ENCODE measurements around the gene TXNDC9.
A peak's percentile ranks its signal among the peaks of the same experiment; 100 is the strongest.
"Not testable (repeated sequence)": the region's sequence is repeated elsewhere in the genome, so short reads cannot be mapped to it uniquely, and the experiment has no call there.

The TXNDC9 gene, protein sequence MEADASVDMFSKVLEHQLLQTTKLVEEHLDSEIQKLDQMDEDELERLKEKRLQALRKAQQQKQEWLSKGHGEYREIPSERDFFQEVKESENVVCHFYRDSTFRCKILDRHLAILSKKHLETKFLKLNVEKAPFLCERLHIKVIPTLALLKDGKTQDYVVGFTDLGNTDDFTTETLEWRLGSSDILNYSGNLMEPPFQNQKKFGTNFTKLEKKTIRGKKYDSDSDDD

DNA sequence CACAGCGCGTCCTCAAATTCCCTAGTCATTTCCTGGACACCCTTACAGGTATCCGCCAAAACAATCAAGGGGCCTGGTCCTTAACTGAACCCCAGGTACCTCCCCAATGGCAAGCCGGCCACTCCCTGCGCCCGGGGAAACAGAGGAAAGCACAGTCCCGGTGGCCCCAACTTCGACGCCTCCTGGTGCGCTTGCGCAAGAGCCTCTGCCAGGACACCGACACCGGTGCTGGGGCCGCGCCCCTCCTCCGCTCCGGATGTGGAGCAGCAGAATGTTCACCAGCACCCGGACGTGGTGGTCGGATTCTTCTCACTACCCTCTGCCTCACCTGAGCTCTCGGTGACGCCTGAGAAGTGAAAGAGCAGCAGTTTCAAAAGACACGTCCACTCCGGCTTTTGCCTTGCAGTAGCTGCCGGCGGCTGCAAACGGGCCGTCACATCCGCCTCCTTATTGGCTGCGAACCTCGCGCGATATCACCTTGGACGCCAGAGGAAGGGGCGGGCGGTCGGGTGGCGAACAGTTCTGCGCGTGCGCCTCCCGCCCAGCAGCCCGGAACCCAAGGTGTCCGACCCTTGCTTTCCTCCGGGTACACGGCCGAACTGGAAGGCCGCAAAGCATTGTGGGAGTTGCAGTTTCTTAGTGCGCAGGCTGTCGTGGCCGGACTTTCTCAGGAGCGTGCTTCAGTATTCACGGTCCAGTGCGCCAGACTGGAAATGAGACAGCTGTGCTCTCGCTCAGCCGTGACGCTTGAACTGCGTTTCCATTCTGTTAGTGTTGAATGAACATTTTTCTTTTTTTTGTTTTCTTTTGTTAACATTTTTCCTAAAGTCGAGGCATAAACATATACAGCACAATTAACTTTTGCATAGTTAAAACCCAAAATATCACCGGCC, at the start of gene TXNDC9:
Gene TXNDC9, minus strand, starts transcription at position 423 of the 893 bp plus-strand sequence. CDS start 3,123 bp downstream, outside the sequence.
- DNase-seq = peak; percentile 100

DNA sequence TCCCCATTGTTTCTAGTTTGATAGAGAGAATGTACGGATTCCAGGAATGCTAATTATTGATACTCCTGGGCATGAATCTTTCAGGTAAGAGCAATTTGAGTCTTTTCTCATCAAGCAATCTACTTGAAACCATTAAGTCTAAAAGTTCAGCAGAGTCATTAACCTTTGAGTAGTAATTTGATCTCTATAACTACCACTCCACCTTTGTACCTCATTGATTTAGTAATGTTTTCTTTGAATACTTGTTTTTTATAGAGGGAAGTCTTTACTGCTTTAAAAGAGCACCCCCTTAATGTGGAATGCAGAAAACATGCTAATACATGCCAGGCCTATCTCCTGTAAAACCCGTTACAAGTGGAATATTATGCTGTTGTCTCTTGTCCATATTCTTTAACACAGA, 46.0 kb upstream of the TXNDC9 start:
- DNase-seq = no peak

DNA sequence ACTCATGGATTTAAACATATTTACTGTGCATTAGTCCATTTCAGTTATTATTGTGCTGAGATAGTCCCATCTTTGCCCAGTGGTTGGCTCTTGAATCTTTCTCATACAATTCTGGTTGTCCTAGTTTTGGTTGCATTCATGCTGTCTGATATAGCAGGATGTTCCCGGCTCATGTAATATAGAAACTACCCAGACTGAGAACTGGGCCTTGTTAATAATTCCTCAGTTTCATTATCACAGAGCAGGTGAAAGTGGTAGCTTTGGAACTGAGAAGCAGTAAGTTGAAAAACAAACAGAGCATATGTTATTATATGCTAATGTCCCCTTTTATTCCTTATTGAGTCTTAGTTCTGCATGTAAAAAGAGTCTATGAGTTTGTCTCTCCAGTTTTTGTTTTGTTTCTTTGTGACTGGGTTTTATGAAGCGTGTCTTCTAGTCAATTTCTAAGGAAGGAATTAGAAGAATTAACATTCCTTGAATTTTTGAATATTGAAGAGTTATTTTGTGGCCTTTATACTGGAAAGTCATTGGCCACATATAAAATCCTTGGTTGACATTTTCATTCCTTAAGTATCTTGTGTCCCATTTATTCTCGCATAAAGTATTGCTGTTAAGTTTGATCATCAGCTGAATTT, 44.4 kb upstream of the TXNDC9 start:
- DNase-seq = no peak

DNA sequence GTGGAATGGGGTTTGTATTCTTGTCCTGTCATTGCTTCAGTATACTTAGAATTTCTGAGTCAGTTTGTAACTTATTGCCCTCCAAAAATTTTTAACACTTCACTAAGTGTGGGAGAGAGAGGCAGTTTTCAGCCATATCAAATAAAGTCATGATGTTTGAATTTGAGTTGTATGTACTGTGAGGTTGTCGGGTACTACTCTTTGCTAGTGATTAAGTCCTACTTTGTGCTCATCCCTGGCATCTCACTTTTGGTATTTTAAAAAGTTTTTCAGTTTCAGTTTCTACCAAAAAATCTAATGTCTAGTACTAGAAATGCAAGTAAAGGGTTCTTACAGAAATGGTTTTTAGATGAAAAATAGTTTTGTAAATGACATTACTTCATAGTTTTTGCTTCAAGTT, 41.7 kb upstream of the TXNDC9 start:
- no peak for DNase-seq

DNA sequence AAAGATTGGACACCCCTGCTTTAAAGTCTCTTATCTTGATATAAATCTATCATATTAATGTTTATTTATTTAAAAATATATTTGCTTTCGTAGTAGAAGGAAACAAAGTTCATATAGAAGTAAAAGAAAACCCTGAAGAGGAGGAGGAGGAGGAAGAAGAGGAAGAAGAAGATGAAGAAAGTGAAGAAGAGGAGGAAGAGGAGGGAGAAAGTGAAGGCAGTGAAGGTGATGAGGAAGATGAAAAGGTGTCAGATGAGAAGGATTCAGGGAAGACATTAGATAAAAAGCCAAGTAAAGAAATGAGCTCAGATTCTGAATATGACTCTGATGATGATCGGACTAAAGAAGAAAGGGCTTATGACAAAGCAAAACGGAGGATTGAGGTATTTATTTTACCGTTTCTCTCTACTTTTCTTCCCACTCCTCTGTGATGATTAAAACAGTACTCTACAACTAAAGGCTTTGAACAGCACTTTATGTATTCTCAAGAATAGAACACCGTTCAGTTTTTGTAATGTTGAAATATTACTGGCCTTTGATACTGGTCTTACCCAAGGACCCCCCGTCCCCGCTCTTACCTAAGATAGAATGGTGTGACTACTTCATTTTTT, 40.2 kb upstream of the TXNDC9 start:
- no peak for DNase-seq

DNA sequence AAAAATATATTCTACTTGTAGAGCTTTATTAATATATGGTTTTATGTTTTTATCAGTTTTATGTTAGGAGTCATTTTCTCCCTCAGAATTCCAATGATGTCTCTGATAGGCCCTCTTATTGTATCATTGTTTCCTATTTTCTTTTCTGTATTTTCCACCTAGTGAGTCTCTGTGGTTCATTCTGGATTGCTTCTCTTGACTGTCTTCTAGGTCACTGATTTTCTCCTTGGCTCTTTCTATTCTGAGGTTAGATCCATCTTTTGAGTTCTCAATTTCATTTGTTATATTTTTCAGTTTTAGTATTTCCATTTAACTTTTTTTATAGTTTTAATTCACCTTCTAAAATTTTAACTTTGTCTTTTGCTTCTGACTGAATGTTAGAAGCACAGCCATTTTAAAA, 38.6 kb upstream of the TXNDC9 start:
- no peak for DNase-seq

DNA sequence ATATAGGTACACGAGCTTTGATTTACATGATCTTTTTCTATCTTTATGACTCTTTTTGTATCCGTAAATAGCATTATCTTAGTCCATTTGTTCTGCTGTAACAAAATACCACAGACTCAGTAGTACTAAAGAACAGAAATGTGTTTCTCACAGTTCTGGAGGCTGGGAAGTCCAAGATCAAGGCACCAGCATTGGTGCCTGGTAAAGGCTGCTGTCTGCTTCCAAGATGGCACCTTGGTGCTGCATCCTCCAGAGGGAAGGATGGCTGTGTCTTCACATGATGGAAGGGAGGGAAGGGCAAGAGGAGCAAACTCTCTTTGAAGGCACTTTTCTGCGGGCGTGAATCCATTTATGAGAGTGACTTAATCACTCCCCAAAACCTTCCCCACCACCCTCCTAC, 37.0 kb upstream of the TXNDC9 start:
- DNase-seq = no peak

DNA sequence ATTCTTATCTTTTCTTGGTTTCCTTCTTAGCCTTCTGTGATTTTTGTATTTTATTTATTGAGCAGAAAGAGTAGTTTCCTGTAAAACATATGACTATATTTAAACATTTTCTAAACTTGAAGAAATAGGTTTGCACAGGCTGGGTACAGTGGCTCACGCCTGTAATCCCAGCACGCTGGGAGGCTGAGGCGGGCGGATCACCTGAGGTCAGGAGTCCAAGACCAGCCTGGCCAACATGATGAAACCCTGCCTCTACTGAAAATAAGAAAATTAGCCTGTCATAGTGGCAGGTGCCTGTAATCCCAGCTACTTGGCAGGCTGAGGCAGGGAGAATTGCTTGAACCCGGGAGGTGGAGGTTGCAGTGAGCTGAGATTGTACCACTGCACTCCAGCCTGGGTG, 32.7 kb upstream of the TXNDC9 start:
- DNase-seq = not testable (repeated sequence)

DNA sequence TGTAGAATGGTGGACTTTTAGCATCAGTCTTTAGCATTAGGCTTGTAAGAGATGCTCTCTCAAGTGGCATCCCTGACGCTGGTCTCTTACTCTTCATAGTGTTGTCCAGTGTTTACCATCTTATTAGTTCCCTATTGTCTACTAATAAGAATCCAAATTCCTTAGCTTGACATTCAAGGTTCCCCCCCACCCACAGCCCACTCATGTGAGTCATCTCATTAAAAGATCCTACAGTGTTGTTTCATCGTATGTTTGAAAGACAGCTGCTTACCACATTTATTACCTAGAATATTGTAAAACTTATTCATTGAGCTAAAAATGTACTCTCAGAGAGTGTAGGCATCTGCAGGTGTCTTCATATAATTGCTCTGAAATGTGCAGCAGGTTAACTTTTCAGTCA, 29.5 kb upstream of the TXNDC9 start:
- DNase-seq = no peak

DNA sequence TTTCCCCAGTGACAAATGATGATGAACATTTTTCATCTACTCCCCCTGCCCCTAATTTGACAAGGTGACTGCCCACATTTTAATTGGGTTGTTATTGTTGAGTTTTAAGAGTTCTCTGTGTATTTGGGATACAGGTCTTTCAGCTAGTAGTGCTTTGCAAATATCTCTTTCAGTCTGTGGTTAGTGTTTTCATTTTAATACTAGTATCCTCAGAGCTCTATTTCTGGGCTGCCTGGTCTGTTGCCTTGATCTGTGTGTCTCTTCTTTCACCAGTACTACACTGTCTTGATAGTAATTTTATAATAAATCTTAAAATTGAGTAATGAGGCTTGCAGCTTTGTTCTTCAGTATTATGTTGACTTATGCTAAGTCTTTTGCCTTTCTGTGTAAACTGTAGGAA, 20.7 kb upstream of the TXNDC9 start:
- DNase-seq = no peak

DNA sequence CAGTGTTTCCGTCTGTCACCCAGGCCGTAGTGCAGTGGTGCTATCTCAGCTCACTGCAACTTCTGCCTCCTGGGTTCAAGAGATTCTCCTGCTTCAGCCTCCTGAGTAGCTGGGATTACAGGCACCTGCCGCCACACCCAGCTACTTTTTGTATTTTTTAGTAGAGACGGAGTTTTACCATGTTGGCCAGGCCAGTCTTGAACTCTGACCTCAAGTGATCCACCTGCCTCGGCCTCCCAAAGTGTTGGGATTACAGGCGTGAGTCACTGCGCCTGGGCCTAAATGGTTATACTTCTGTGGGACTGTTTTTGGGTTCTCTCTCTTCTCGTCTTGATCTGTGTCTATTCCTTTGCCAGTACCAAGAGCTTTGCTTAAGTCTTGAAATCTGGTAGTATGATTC, 18.7 kb upstream of the TXNDC9 start:
- not testable (repeated sequence) for DNase-seq

DNA sequence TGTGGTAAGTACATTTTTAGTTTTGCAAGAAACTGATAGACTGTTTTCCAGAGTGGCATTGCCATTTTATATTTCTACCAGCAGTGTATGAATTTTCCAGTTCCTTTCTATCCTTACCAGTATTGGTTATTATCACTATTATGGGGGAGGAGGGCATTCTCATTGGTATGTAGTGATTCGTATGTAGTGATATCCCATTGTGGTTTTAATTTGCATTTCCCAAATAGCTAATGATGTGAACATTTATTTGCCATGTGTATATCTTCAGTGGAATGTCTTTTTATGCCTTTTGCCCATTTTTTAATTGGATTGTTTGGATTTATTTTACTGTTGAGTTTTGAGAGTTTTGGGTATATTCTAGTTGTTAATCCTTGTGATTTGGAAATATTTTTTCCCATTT, 17.9 kb upstream of the TXNDC9 start:
- no peak for DNase-seq

DNA sequence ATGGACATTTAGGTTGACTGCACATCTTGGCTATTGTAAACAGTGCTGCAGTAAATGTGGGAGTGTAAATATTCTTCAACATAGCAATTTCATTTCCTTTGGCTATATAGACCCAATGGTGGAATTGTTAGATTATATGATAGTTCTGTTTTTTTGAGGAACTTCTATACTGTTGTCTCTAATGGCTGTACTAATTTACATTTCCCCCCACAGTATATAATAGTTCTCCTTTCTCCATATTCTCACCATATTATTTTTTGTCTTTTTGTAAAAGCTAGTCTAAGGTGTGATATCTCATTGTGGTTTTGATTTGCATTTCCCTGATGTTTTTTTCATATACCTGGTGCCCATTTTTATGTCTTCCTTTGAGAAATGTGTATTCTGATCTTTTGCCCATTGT, 14.1 kb upstream of the TXNDC9 start:
- no peak for DNase-seq

DNA sequence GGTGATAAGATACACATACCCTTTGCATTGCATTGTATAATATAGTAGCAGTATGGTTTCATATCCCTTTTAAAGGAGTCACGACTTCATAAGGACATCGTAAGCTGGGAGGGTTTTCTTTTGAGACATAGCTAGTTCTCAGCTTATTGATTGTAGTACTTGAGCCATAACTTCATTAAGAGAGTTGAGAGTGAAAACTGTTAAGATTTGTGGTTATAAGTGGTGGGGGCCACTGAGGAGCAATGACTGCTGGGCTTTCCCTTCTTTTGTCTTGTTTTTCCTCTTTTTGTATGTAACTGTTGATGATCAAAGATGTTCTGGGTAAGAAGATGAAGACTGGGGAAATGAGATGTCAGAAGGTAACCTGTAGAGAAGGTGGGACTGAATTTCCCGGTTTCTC, 12.0 kb upstream of the TXNDC9 start:
- no peak for DNase-seq

DNA sequence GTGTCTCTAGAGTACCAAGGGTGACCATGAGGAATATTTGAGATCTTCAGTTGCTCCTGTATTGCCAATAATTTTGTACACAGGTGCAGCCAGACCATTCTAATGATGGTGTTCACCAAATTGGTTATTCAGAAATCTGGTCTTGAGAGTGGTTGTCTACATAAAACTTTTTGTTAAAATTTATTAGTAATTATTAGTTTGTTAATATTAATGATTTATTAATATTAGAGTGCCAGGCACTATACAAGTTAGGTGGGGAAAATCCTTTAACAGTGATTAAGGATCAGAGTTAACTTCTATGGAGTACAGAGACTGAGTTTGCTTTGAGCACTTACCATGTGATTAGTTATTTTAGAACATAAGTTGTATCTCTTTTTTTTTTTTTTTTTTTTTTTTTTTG, 10.1 kb upstream of the TXNDC9 start:
- DNase-seq = no peak

DNA sequence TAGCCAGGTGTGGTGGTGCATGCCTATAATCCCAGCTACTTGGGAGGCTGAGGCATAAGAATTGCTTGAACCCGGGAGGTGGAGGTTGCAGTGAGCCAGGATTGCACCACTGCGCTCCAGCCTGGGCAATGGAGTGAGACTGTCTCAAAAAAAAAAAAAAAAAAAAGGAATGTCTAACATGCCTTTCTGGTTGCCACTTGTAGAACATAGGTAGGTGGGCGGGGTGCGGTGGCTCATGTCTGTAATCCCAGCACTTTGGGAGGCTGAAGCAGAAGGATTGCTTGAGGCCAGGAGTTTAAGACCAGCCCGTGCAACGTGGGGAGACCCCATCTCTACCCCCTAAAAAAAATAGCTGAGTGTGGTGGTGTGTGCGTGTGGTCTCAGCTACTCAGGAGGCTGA, 9.3 kb upstream of the TXNDC9 start:
- DNase-seq = not testable (repeated sequence)

DNA sequence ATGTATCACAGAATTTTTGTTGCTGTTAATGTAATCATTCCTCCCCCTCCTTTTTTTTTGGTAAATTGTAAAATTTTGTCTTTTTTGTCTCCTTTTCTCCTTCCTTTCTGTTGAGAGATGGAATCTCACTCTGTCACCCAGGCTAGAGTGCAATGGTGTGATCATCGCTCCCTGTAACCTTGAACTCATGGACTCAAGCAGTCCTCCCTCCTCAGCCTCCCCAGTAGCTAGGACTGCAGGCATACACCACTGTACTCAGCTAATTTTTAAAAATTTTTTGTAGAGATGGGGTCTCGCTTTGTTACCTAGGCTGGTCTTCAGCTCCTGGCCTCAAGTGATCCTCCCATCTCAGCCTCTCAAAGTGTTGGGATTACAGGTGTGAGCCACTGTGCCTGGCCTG, 6.4 kb upstream of the TXNDC9 start:
- DNase-seq = no peak

DNA sequence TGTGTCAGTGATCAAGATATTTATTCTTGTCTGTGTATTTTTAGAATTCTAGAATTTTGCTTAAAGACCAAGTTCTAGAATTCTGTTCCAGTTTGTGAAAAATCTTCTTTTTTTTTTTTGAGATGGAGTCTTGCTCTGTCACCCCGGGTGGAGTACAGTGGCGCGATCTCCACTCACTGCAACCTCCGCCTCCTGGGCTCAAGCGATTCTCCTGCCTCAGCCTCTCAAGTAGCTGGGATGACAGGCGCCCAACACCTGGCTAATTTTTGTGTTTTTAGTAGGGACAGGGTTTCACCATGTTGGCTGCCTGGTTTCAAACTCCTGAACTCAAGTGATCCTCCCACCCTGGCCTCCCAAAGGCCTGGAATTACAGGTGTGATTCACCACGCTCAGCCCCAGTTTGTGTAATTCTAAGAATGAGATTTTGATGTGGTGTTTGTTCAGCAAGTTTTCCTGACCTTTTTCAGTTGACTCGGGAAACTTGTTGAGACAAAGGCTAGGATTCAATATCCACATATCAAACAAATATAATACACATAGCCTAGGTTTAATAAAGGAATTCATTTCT, 4.6 kb upstream of the TXNDC9 start:
- DNase-seq = no peak

DNA sequence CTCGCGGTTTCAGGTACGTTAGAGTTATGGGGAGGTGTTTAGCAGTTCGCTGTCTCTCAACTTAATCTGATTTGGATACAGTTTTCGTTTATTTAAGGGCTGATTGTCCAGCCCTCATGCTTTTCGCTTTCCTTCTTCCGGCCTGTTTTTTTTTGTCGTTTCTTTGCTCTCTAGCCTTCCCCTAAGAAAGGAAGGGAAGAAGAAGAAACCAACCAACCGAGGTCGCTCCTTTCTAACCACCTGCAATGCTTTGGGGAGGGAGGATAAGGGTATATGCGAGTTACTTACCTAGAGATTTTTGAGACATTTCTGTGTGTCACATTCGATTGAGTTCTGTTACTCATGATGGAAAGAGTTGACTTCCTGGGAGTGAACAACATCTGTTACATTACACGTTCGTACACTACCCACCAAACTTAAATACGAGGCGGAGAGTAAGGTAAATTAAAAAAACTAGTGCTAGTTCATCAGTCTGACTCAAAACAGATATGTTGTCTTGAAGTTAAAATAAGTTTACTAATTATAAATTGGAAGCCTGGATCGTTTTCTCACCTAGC, 2.0 kb upstream of the TXNDC9 start:
- DNase-seq = peak; percentile 52

DNA sequence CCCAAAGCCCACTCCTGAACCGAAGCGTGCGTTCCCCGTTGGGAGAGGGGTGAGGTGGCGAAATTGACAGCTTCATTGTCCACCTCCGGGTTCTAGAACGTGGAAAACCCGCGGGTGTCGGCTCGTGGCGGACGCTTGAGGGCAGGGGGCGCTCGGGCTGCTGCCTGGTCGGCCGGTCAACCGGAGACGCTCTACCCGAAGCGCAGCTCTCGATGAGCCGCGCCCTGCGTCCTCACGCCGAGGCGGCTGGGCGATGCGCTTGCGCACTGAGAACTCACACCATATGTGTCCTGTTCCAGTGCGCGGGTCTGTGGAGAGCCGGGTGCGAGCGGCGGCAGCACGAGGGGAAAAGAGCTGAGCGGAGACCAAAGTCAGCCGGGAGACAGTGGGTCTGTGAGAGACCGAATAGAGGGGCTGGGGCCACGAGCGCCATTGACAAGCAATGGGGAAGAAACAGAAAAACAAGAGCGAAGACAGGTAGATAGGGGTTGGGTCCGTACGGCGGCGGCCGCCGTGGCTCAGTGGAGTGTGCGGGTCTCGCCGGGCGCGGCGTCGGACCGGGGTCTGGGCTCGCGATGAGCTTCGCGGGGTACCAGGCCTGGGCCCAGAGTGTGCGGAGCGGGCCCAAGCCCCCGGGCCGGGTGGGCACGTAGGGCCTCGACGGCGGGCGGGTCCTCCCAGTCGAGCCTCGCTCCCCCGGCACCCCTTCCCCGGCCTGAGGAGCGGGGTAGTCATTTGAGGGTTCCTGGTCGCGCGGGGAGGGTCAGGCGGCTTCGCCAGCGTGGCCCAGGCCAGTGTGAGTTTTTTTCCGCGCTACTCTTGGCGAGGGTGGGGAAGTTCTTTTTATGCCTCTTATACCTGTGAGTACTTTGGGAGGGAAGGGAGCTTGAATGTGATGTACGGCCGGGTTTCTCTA, 1.2 kb upstream of the TXNDC9 start, which contains the start of gene EIF5B:
Gene EIF5B, plus strand, starts transcription at position 277 of the 916 bp plus-strand sequence. Its CDS starts 166 bp downstream, at position 443.
- DNase-seq = peak; percentile 98

DNA sequence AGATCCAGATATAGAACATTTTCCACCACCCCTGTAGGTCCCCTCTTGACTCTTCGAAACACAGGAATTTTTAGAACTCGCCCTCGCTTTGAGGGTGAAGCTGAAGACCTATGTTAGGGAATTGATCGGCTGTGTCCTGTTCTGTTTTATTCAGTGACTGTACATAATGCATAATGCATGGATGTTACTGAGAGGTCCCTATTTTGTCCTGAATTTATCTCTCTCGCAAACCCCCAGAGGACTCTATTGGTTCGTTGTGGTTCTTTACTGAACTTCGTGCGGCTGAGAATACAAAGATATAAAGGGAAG, 625 bp upstream of the TXNDC9 start:
- no peak for DNase-seq

DNA sequence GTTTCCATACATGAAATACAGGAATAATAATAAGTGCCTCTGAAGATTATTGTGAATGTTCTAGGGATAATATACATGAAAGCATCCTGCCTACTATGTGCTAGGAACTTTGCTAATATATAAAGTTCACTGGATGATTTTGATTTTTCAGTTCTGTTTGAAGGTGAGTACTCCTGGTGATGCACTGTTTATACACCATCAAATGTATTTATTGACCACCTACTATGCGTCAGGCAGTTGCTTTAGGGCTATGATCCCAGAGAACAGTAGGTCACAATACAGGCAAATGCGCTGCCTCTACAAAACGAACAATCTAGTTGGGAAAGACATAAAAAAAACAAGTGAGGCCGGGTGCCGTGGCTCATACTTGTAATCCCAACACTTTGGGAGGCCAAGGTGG, 10.7 kb downstream of the TXNDC9 start:
- DNase-seq = no peak
